ENCODE results near the gene SLC12A8.

DNA sequence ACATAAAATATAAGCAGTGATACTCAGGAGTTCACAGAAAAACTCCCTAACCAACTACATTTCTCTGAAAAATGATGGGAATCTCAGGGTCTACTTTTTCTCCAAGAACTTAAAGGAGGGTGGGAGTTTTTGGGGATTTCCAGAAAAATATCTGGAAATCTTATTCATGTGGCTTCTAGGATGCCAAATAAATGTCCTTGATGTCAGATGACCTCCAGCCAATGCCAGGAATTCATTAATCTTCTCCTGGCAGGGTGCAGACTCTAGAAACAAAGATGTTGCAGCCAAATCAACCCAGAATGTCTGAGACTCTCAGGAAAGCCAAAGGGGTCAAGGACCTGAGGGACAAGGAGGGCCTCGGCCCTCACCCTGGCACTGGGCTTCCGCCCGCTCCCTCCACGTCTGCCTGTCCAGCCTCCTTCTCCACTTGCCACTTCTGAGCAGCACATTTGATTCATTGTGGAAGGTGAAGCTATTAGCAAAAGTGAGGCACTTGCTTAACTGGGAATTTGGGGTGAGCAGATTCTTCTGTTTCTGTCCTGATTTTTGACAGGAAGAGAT lies 94.8 kb downstream of the SLC12A8 start:
- TF ChIP-seq, protein P1, sequence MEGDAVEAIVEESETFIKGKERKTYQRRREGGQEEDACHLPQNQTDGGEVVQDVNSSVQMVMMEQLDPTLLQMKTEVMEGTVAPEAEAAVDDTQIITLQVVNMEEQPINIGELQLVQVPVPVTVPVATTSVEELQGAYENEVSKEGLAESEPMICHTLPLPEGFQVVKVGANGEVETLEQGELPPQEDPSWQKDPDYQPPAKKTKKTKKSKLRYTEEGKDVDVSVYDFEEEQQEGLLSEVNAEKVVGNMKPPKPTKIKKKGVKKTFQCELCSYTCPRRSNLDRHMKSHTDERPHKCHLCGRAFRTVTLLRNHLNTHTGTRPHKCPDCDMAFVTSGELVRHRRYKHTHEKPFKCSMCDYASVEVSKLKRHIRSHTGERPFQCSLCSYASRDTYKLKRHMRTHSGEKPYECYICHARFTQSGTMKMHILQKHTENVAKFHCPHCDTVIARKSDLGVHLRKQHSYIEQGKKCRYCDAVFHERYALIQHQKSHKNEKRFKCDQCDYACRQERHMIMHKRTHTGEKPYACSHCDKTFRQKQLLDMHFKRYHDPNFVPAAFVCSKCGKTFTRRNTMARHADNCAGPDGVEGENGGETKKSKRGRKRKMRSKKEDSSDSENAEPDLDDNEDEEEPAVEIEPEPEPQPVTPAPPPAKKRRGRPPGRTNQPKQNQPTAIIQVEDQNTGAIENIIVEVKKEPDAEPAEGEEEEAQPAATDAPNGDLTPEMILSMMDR (conservative IDR thresholded peaks at IDR 0.05; ENCODE audit: low read length): no peak
- TF ChIP-seq EZH2phosphoT487 (IDR thresholded peaks at IDR 0.05; ENCODE audit: borderline replicate concordance): no peak

All from Loucy (cell line).